Brain microvascular endothelial cell (primary cell): ENCODE results near the gene NYNRIN.

ENCODE experiments used
- DNase-seq: peaks from one replicate; pipeline ENCODE4 v3.0.0-alpha.2; 2020
- H3K27ac ChIP-seq: fragments of 250-450 bp; sonication (Bioruptor Pico); 2 replicates; pipeline ENCODE4 v1.5.1; 2020; ENCODE audit warnings: mild to moderate bottlenecking, moderate library complexity
- H3K27me3 ChIP-seq: fragments of 250-450 bp; sonication (Bioruptor Pico); replicated peaks from 2 replicates; pipeline ENCODE4 v1.5.1; 2020; ENCODE audit warnings: mild to moderate bottlenecking
- H3K36me3 ChIP-seq: fragments of 250-450 bp; sonication (Bioruptor Pico); replicated peaks from 2 replicates; pipeline ENCODE4 v1.5.1; 2020; ENCODE audit warnings: mild to moderate bottlenecking
- H3K4me3 ChIP-seq: 2 replicates; pipeline ENCODE4 v1.5.1; 2011; ENCODE audit warnings: low read depth, mild to moderate bottlenecking, control low read depth, low read length, moderate library complexity
- CTCF ChIP-seq: IDR thresholded peaks from 2 replicates; pipeline ENCODE4 v1.5.1; 2011; ENCODE audit warnings: low read depth, mild to moderate bottlenecking, moderate library complexity, low read length, control low read depth, inconsistent platforms; ENCODE audit errors: missing control alignments
- in situ Hi-C: cut with HindIII; loops from 2 replicates; pipeline ENCODE4 v1.10.0; 2017; ENCODE audit warnings: low sequenced_read_pairs, low pct_ligation_motif_present

Gene NYNRIN

GRCh38 chr14:24399999-24400718 is 1.4 kb downstream of the NYNRIN start:
- Histone ChIP-seq H3K36me3 (no peaks in the 10 kb centered on the region), H3K4me3 (peak overlapping the region; percentile 65), H3K27ac (no peak overlapping the region), H3K27me3 (no peaks in the 10 kb centered on the region)
- no peak for TF ChIP-seq CTCF
- DNase-seq, result no peak
- in situ Hi-C loops, result no loop called here

GRCh38 chr14:24401810-24402702 is 3.3 kb downstream of the NYNRIN start:
- no peak for TF ChIP-seq CTCF
- Histone ChIP-seq H3K4me3 (no peak overlapping the region), H3K36me3 (no peaks in the 10 kb centered on the region), H3K27me3 (no peaks in the 10 kb centered on the region), H3K27ac (no peak overlapping the region)
- DNase-seq, result no peak
- in situ Hi-C loops, result no loop called here

DNA sequence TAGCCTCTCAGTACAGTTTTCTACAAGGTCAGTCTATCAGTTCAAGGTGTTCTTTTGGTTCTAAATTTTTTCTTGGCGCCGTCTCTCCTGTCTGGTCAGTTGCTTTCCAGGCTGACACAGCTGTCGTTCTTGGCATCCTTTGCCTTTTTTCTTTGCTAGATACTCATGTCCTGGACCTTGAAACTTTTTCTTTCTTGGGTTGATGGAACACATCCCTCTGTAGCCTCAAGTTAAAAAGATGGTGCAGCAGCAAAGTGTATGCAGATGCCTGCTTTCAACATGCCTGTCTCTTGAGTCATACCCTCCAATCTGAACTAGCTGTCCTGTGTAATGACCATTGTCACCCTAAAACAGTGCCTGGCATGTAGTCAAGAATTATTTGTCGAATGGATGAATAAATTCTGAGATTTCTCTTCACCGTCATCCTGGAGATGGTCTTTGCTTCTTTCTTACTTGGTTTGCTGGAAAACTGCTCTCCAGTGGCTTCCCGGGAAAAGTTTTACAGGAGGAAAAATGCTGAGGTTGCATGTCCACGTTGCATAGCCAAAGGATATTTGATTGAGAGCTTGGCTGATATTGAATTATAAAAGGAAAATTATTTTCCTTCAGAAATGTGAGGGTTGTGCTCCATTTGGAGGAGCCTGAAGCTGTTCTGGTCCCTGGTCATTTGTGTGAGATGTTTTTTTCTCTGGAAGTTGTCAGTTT is 4.6 kb downstream of the NYNRIN start:
- Histone ChIP-seq H3K27me3 (no peaks in the 10 kb centered on the region), H3K27ac (no peak overlapping the region), H3K4me3 (no peak overlapping the region), H3K36me3 (no peaks in the 10 kb centered on the region)
- TF ChIP-seq CTCF, result no peak
- in situ Hi-C loops, result no loop called here
- DNase-seq, result no peak

GRCh38 chr14:24404814-24405213 is 6.0 kb downstream of the NYNRIN start:
- no peaks in the 10 kb centered on the region for H3K36me3 ChIP-seq
- in situ Hi-C loops, result no loop called here
- TF ChIP-seq CTCF, result no peak
- no peaks in the 10 kb centered on the region for H3K27me3 ChIP-seq
- DNase-seq, result no peak
- H3K27ac ChIP-seq, result no peak overlapping the region
- H3K4me3 ChIP-seq, result no peak overlapping the region

DNA sequence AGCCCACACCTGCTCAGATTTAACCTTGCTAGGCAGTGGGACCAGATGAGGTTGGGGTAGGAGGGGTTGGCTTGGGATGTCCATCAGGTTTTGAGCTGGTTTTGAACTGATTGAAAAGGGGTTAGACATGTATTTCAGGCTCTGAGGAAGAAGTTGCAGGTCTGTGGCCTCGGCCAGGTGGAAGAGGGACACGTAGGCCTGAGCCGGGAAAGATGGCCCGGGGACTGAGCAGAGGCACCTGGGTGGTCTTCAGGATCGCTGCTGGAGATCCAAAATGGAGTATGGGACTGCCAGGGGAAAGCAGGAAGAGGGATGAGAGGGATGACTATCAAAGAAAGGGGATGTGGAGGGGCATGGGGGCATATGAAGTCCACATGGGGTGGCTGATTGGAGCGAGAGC is 7.6 kb downstream of the NYNRIN start:
- no peak for TF ChIP-seq CTCF
- Histone ChIP-seq H3K27ac (no peak overlapping the region), H3K36me3 (no peaks in the 10 kb centered on the region), H3K27me3 (no peaks in the 10 kb centered on the region), H3K4me3 (no peak overlapping the region)
- in situ Hi-C loops, result no loop called here
- DNase-seq, result no peak
